Measurements from ENCODE around the gene DIRAS1.

Gene DIRAS1

GRCh38 chr19:2755448-2755705 lies 34.2 kb upstream of the DIRAS1 start:
- no peak for DNase-seq (ENCODE audit: low read depth)

GRCh38 chr19:2754659-2755447 lies 33.7 kb upstream of the DIRAS1 start:
- no peak for DNase-seq (ENCODE audit: low read depth)

- DNase-seq (ENCODE audit: low read depth) = no peak
Measured at GRCh38 chr19:2751438-2751830, 30.3 kb upstream of the DIRAS1 start.

- DNase-seq (ENCODE audit: low read depth) = no peak
Measured at GRCh38 chr19:2750808-2751437, 29.8 kb upstream of the DIRAS1 start.

- DNase-seq (ENCODE audit: low read depth) = no peak
Measured at GRCh38 chr19:2747349-2747748, 26.2 kb upstream of the DIRAS1 start.

- DNase-seq (ENCODE audit: low read depth) = no peak
Measured at GRCh38 chr19:2744113-2744512, 22.9 kb upstream of the DIRAS1 start.

GRCh38 chr19:2743099-2743498 lies 21.9 kb upstream of the DIRAS1 start:
- no peak for DNase-seq (ENCODE audit: low read depth)

- DNase-seq (ENCODE audit: low read depth) = no peak
Measured at GRCh38 chr19:2740314-2740656, 19.1 kb upstream of the DIRAS1 start.

- DNase-seq (ENCODE audit: low read depth) = peak; percentile 89
Measured at GRCh38 chr19:2739602-2740313, 18.6 kb upstream of the DIRAS1 start, which contains the start of gene SLC39A3. SLC39A3 (minus strand) TSS chr19:2740017; CDS start chr19:2737257, 2,760 bp downstream.

- no peak for DNase-seq (ENCODE audit: low read depth)
Measured at GRCh38 chr19:2736550-2737190, 15.5 kb upstream of the DIRAS1 start.

- DNase-seq (ENCODE audit: low read depth) = no peak
Measured at GRCh38 chr19:2735374-2735773, 14.2 kb upstream of the DIRAS1 start.

GRCh38 chr19:2734589-2735288 lies 13.6 kb upstream of the DIRAS1 start:
- DNase-seq (ENCODE audit: low read depth) = no peak

- DNase-seq (ENCODE audit: low read depth) = no peak
Measured at GRCh38 chr19:2733930-2734588, 12.9 kb upstream of the DIRAS1 start.

- no peak for DNase-seq (ENCODE audit: low read depth)
Measured at GRCh38 chr19:2732883-2733282, 11.7 kb upstream of the DIRAS1 start.

GRCh38 chr19:2732157-2732725 lies 11.1 kb upstream of the DIRAS1 start:
- DNase-seq (ENCODE audit: low read depth) = no peak

- DNase-seq (ENCODE audit: low read depth) = no peak
Measured at GRCh38 chr19:2731181-2731995, 10.2 kb upstream of the DIRAS1 start.

- DNase-seq (ENCODE audit: low read depth) = no peak
Measured at GRCh38 chr19:2729943-2730818, 9.0 kb upstream of the DIRAS1 start.

- no peak for DNase-seq (ENCODE audit: low read depth)
Measured at GRCh38 chr19:2728783-2729387, 7.7 kb upstream of the DIRAS1 start.

- no peak for DNase-seq (ENCODE audit: low read depth)
Measured at GRCh38 chr19:2727640-2727944, 6.4 kb upstream of the DIRAS1 start.
